ENCODE data around the gene KAT5. TPM values are rescaled to one million over a fixed set of nuclear protein-coding genes. Genes with fewer than 3 reads are reported as not detected.

The KAT5 gene
- total and polyA plus RNA-seq, 2 of the 13 experiments (the other 11 are each of a cell fraction or from before 2014, with no cell fraction given), result 35.2 to 48.3 TPM

DNA sequence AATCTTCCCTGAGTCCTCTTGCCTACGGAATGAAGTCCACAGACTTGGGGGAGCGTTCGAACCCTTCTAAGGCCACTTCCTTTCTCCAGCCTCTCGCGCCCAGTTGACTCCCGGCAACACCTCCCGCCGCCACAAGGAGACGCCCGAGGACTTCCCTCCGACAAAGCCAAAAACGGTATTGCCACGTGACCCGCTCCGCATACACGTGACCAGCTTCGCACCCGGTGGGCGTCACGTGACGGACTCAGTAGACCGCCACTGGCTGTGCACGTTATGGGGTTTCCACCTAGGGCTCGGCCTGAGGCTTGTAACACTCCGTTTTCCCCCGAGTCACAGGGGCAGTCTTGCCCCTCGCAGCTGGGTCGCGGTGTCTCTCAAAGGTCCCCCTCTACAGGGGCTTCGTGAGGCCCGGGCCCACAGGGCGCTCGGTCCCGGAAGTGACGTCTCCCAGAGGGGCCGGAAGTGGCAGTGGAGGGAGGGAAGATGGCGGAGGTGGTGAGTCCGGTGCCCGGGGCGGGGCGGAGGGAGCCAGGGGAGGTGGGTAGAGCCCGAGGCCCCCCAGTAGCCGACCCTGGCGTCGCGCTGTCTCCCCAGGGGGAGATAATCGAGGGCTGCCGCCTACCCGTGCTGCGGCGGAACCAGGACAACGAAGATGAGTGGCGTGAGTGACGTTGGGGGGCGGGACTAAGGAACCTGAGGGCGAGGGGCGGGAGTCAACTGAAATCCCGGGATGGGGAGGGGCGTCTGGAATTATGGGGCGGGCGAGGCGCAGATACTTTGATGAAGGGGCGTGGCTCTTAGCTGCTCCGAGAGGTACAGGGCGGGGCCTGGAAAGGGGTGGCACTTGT lies at the start of gene KAT5 (continued):
- TF ChIP-seq, protein P1, sequence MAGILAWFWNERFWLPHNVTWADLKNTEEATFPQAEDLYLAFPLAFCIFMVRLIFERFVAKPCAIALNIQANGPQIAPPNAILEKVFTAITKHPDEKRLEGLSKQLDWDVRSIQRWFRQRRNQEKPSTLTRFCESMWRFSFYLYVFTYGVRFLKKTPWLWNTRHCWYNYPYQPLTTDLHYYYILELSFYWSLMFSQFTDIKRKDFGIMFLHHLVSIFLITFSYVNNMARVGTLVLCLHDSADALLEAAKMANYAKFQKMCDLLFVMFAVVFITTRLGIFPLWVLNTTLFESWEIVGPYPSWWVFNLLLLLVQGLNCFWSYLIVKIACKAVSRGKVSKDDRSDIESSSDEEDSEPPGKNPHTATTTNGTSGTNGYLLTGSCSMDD (CRISPR knock-in tag; IDR thresholded peaks at IDR 0.05), result no peak
- TF ChIP-seq ZNF776 (CRISPR knock-in tag; IDR thresholded peaks at IDR 0.05) (peak; percentile 97), TOE1 (CRISPR knock-in tag; IDR thresholded peaks at IDR 0.05) (peak; percentile 97), ZNF335 (CRISPR knock-in tag; IDR thresholded peaks at IDR 0.05) (peak; percentile 92; the same call in 1 of the 2 replicates), ZNF749 (CRISPR knock-in tag; IDR thresholded peaks at IDR 0.05; ENCODE audit: borderline replicate concordance) (peak; percentile 99), ZC3H13 (CRISPR knock-in tag; IDR thresholded peaks at IDR 0.05) (peak; percentile 88), ZNF256 (CRISPR knock-in tag; conservative IDR thresholded peaks at IDR 0.05) (no peak; the same call in 1 of the 2 replicates), ZNF124 (CRISPR knock-in tag; IDR thresholded peaks at IDR 0.05) (peak; percentile 44; the same call in 1 of the 2 replicates), ZNF274 (CRISPR knock-in tag; IDR thresholded peaks at IDR 0.05) (peak; percentile 98), SIX1 (CRISPR knock-in tag; IDR thresholded peaks at IDR 0.05; ENCODE audit: borderline replicate concordance) (no peak), SATB2 (CRISPR knock-in tag; IDR thresholded peaks at IDR 0.05) (no peak), ZNF30 (CRISPR knock-in tag; IDR thresholded peaks at IDR 0.05) (peak; percentile 20; the same call in 1 of the 2 replicates)
- TF ChIP-seq, protein P2, sequence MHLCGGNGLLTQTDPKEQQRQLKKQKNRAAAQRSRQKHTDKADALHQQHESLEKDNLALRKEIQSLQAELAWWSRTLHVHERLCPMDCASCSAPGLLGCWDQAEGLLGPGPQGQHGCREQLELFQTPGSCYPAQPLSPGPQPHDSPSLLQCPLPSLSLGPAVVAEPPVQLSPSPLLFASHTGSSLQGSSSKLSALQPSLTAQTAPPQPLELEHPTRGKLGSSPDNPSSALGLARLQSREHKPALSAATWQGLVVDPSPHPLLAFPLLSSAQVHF (CRISPR knock-in tag; IDR thresholded peaks at IDR 0.05), result peak; percentile 89; the same call in 1 of the 2 replicates
- TF ChIP-seq, protein P3, sequence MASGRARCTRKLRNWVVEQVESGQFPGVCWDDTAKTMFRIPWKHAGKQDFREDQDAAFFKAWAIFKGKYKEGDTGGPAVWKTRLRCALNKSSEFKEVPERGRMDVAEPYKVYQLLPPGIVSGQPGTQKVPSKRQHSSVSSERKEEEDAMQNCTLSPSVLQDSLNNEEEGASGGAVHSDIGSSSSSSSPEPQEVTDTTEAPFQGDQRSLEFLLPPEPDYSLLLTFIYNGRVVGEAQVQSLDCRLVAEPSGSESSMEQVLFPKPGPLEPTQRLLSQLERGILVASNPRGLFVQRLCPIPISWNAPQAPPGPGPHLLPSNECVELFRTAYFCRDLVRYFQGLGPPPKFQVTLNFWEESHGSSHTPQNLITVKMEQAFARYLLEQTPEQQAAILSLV (CRISPR knock-in tag; IDR thresholded peaks at IDR 0.05; ENCODE audit: borderline replicate concordance), result peak; percentile 97
- TF ChIP-seq, protein P4, sequence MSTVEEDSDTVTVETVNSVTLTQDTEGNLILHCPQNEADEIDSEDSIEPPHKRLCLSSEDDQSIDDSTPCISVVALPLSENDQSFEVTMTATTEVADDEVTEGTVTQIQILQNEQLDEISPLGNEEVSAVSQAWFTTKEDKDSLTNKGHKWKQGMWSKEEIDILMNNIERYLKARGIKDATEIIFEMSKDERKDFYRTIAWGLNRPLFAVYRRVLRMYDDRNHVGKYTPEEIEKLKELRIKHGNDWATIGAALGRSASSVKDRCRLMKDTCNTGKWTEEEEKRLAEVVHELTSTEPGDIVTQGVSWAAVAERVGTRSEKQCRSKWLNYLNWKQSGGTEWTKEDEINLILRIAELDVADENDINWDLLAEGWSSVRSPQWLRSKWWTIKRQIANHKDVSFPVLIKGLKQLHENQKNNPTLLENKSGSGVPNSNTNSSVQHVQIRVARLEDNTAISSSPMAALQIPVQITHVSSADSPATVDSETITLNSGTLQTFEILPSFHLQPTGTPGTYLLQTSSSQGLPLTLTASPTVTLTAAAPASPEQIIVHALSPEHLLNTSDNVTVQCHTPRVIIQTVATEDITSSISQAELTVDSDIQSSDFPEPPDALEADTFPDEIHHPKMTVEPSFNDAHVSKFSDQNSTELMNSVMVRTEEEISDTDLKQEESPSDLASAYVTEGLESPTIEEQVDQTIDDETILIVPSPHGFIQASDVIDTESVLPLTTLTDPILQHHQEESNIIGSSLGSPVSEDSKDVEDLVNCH (CRISPR knock-in tag; IDR thresholded peaks at IDR 0.05), result no peak
- TF ChIP-seq, protein P5, sequence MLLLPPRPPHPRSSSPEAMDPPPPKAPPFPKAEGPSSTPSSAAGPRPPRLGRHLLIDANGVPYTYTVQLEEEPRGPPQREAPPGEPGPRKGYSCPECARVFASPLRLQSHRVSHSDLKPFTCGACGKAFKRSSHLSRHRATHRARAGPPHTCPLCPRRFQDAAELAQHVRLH (CRISPR knock-in tag; IDR thresholded peaks at IDR 0.05; ENCODE audit: borderline replicate concordance, low read depth), result peak; percentile 85
- TF ChIP-seq, protein P6, sequence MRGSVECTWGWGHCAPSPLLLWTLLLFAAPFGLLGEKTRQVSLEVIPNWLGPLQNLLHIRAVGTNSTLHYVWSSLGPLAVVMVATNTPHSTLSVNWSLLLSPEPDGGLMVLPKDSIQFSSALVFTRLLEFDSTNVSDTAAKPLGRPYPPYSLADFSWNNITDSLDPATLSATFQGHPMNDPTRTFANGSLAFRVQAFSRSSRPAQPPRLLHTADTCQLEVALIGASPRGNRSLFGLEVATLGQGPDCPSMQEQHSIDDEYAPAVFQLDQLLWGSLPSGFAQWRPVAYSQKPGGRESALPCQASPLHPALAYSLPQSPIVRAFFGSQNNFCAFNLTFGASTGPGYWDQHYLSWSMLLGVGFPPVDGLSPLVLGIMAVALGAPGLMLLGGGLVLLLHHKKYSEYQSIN (CRISPR knock-in tag; IDR thresholded peaks at IDR 0.05; ENCODE audit: borderline replicate concordance), result no peak
- TF ChIP-seq, protein P7, sequence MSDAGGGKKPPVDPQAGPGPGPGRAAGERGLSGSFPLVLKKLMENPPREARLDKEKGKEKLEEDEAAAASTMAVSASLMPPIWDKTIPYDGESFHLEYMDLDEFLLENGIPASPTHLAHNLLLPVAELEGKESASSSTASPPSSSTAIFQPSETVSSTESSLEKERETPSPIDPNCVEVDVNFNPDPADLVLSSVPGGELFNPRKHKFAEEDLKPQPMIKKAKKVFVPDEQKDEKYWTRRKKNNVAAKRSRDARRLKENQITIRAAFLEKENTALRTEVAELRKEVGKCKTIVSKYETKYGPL (CRISPR knock-in tag; IDR thresholded peaks at IDR 0.05), result 0 out of 2 replicates have a peak, but pooled peaks have one; percentile 15
- TF ChIP-seq, protein P8, sequence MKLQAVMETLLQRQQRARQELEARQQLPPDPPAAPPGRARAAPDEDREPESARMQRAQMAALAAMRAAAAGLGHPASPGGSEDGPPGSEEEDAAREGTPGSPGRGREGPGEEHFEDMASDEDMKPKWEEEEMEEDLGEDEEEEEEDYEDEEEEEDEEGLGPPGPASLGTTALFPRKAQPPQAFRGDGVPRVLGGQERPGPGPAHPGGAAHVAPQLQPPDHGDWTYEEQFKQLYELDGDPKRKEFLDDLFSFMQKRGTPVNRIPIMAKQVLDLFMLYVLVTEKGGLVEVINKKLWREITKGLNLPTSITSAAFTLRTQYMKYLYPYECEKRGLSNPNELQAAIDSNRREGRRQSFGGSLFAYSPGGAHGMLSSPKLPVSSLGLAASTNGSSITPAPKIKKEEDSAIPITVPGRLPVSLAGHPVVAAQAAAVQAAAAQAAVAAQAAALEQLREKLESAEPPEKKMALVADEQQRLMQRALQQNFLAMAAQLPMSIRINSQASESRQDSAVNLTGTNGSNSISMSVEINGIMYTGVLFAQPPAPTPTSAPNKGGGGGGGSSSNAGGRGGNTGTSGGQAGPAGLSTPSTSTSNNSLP (IDR thresholded peaks at IDR 0.05; ENCODE audit: low read depth, low read length), result no peak
